K562 (cell line): Measurements from ENCODE around the gene VSNL1. TPM values are rescaled to one million over a fixed set of nuclear protein-coding genes. Genes with fewer than 3 reads are reported as not detected.

ENCODE experiments used
- ATAC-seq: fragments of 200-7000 bp; cut with Tn5 transposase; 3 replicates; pipeline ENCODE4 v1.9.1; 2020; ENCODE audit warnings: moderate library complexity
- BruUV-seq: library from RNA; stranded (reverse); fragments of 400-500 nt; replicated peaks from 2 replicates; lab custom pipeline; 2021; lab: Mats Ljungman, UMichigan
- CTCF ChIA-PET: fragments of 300-600 bp; formaldehyde crosslinking; extraction: SDS; loops from one replicate; lab custom pipeline; 2021; ENCODE audit warnings: low intra/inter-chr PET ratio; lab: Yijun Ruan, JAX
- POLR2A ChIA-PET: fragments of 300-600, 350-650 bp; sonication (Branson Sonifier 250); formaldehyde crosslinking; extraction: SDS; loops from one replicate; lab custom pipeline; 2021; ENCODE audit warnings: antibody characterized with exemption, inconsistent platforms; lab: Yijun Ruan, JAX
- DNase-seq, 4 experiments: peaks; one replicate each; pipeline versions ENCODE4 v3.0.0 to v3.0.0-alpha.2; 2011 to 2018; ENCODE audit warnings: low spot score in 3 of 4, mixed read lengths in 3 of 4; ENCODE audit errors: extremely low read depth in 1 of 4
- FAIRE-seq: peaks from 2 replicates; lab custom pipeline; 2011; peaks lifted over from hg19 to GRCh38; lab: Jason Lieb, UNC
- H2AFZ ChIP-seq: 2 replicates; pipeline ENCODE4 v1.6.0; 2011; ENCODE audit warnings: low read depth, low read length, control low read depth, inconsistent platforms
- H3K27ac ChIP-seq: fragments of 200-600 bp; 3 replicates; pipeline ENCODE4 v1.8.0; 2011; ENCODE audit warnings: low read depth, mild to moderate bottlenecking, control low read depth, inconsistent platforms, low read length, moderate library complexity, mixed read lengths; ENCODE audit errors: extremely low read depth
- H3K27me3 ChIP-seq, 2 experiments: fragments of 300-600 bp in 1 of 2; 2 replicates in 1 of 2; 3 replicates in 1 of 2; pipeline versions ENCODE4 v1.6.0 to v1.8.0; 2011; ENCODE audit warnings: inconsistent platforms in 2 of 2, low read length in 2 of 2, mild to moderate bottlenecking in 1 of 2, mixed read lengths in 1 of 2, moderate library complexity in 1 of 2; ENCODE audit not compliant: control insufficient read depth in 2 of 2, insufficient read depth in 2 of 2
- H3K36me3 ChIP-seq: fragments of 300-600 bp; 3 replicates; pipeline ENCODE4 v1.8.0; 2011; ENCODE audit warnings: mild to moderate bottlenecking, low read length, inconsistent platforms; ENCODE audit not compliant: control insufficient read depth, insufficient read depth
- H3K4me1 ChIP-seq, 2 experiments: fragments of 200-600 bp in 1 of 2; replicated peaks in 1 of 2; 2 replicates in 1 of 2; 3 replicates in 1 of 2; pipeline versions ENCODE4 v1.5.1 to v1.8.0; 2011; ENCODE audit warnings: inconsistent platforms in 2 of 2, low read length in 2 of 2, mild to moderate bottlenecking in 1 of 2, mixed read lengths in 1 of 2, moderate library complexity in 1 of 2; ENCODE audit not compliant: control insufficient read depth in 2 of 2, insufficient read depth in 2 of 2
- H3K4me2 ChIP-seq: 2 replicates; pipeline ENCODE4 v1.6.1; 2011; ENCODE audit warnings: low read length, control low read depth, inconsistent platforms, mixed read lengths; ENCODE audit not compliant: insufficient read depth
- H3K4me3 ChIP-seq: fragments of 200-600 bp; sonication (generic), shearing (Covaris generic); 2 replicates; pipeline ENCODE4 v1.5.1; 2016; ENCODE audit warnings: control low read depth, inconsistent platforms
- H3K79me2 ChIP-seq: fragments of 200-600 bp; 3 replicates; pipeline ENCODE4 v1.8.0; 2011; ENCODE audit warnings: low read length, inconsistent platforms; ENCODE audit not compliant: control insufficient read depth, insufficient read depth
- H3K9ac ChIP-seq, 2 experiments: 2 replicates each; pipeline versions ENCODE4 v1.6.0 to v1.6.1; 2011; ENCODE audit warnings: low read depth in 2 of 2, low read length in 2 of 2, control low read depth in 1 of 2, inconsistent platforms in 1 of 2, mild to moderate bottlenecking in 1 of 2, mixed read lengths in 1 of 2; ENCODE audit not compliant: insufficient read depth in 1 of 2
- H3K9me1 ChIP-seq: one replicate; pipeline ENCODE4 v1.6.0; 2011; ENCODE audit warnings: inconsistent platforms, mild to moderate bottlenecking, low read length, moderate library complexity; ENCODE audit not compliant: control insufficient read depth, insufficient read depth
- H3K9me3 ChIP-seq: replicated peaks from 2 replicates; pipeline ENCODE4 v1.5.1; 2011; ENCODE audit warnings: low read depth, low read length, inconsistent platforms; ENCODE audit not compliant: control insufficient read depth, insufficient read depth
- H4K20me1 ChIP-seq: replicated peaks from 2 replicates; pipeline ENCODE4 v1.6.1; 2011; ENCODE audit warnings: low read length, inconsistent platforms, mixed read lengths; ENCODE audit not compliant: control insufficient read depth, insufficient read depth
- BACH1 ChIP-seq: fragments of 200-800 bp; sonication (Bioruptor generic); IDR thresholded peaks from 2 replicates; pipeline ENCODE4 v1.6.1; 2016; ENCODE audit warnings: missing genetic modification characterization, missing compliant biosample characterization
- CAMTA2 ChIP-seq: fragments of 250-450 bp; sonication (Bioruptor Pico); conservative IDR thresholded peaks from 2 replicates; pipeline ENCODE4 v1.5.1; 2022
- FOXK1 ChIP-seq: sonication (generic); formaldehyde crosslinking; IDR thresholded peaks from 2 replicates; pipeline ENCODE4 v1.8.0; 2022; ENCODE audit warnings: missing genetic modification reagents, mild to moderate bottlenecking, borderline replicate concordance
- KDM5B ChIP-seq: fragments of 200-600 bp; sonication (generic); IDR thresholded peaks from 2 replicates; pipeline ENCODE4 v1.6.1; 2012; ENCODE audit warnings: low read depth, mild to moderate bottlenecking, moderate library complexity, low read length, control low read depth, inconsistent platforms; ENCODE audit not compliant: insufficient replicate concordance
- MBD2 ChIP-seq: sonication (generic); IDR thresholded peaks from 2 replicates; pipeline ENCODE4 v1.6.1; 2016; ENCODE audit warnings: low read depth, borderline replicate concordance
- MTA3 ChIP-seq: fragments of 450-650 bp; formaldehyde crosslinking; IDR thresholded peaks from 2 replicates; pipeline ENCODE4 v1.6.1; 2017; ENCODE audit warnings: mild to moderate bottlenecking, borderline replicate concordance
- PURB ChIP-seq: sonication (generic); formaldehyde crosslinking; IDR thresholded peaks from 2 replicates; pipeline ENCODE4 v1.9.0; 2021; ENCODE audit warnings: low read depth, mild to moderate bottlenecking, missing genetic modification reagents
- SIN3A ChIP-seq, 2 experiments: fragments of 150-350 bp in 1 of 2; IDR thresholded peaks; 2 replicates each; pipeline ENCODE4 v1.6.1; 2011 to 2016; ENCODE audit warnings: borderline replicate concordance in 2 of 2, low read depth in 2 of 2, low read length in 2 of 2, mild to moderate bottlenecking in 2 of 2, moderate library complexity in 2 of 2; ENCODE audit not compliant: control insufficient read depth in 1 of 2
- SRSF9 ChIP-seq: fragments of 200-400 bp; formaldehyde crosslinking; IDR thresholded peaks from 2 replicates; pipeline ENCODE4 v1.6.1; 2017; ENCODE audit warnings: low read depth, low read length, borderline replicate concordance
- ZNF717 ChIP-seq: fragments of 250-450 bp; sonication (Bioruptor Pico); IDR thresholded peaks from 2 replicates; pipeline ENCODE4 v1.5.0; 2021
- WGBS: fragments of 100-300 bp; shearing (Covaris generic); methylation state at CpG from one replicate; pipeline ENCODE4 v1.1.6; 2016; ENCODE audit warnings: low coverage, mixed read lengths; ENCODE audit not compliant: insufficient coverage; ENCODE audit errors: missing lambda C conversion rate; 5-methylcytosine and 5-hydroxymethylcytosine counted together
- in situ Hi-C: fragments of 300-500 bp; cut with MboI; formaldehyde crosslinking; loops from 4 replicates; pipeline ENCODE4 v1.15.0; 2018; ENCODE audit warnings: inconsistent platforms, mixed read lengths
- intact Hi-C: fragments of 100-400 bp; cut with micrococcal nuclease; formaldehyde crosslinking; loops from 2 replicates; pipeline ENCODE4 v1.14.2; 2022
- polyA plus RNA-seq, 8 experiments: library from polyadenylated mRNA; depleted of rRNA in 4 of 8; stranded (reverse) in 5 of 8; unstranded in 3 of 8; fragments of >200 nt; fragmentation: Nextera tagmentation in 2 of 8; fragmentation: Illumina TruSeq in 1 of 8; extraction: Ambion mirVana in 2 of 8; extraction: Trizol in 1 of 8; gene quantifications; 2 replicates each; pipeline versions ENCODE4 v1.2.1 to v1.2.3, GENCODE V29; 2011 to 2014; ENCODE audit warnings: inconsistent platforms in 1 of 8, missing spikeins in 1 of 8
- total RNA-seq, 7 experiments: library from RNA; depleted of rRNA in 6 of 7; stranded (reverse); fragments of >200 nt in 6 of 7; fragmentation: Illumina TruSeq in 2 of 7; extraction: Trizol in 2 of 7; gene quantifications; 2 replicates each; pipeline versions ENCODE4 v1.2.1 to v1.2.3, GENCODE V29; 2011 to 2021; ENCODE audit warnings: low replicate concordance in 1 of 7
- TF ChIP-seq, protein P1 (sequence below): fragments of 450-650 bp; IDR thresholded peaks from 2 replicates; pipeline ENCODE4 v1.6.1; 2016; ENCODE audit warnings: mild to moderate bottlenecking, moderate library complexity

Gene VSNL1
- total and polyA plus RNA-seq, 9 of the 15 experiments (the other 6 are each of a cell fraction or from before 2014, with no cell fraction given), result 0.20 TPM; not detected in 8

DNA sequence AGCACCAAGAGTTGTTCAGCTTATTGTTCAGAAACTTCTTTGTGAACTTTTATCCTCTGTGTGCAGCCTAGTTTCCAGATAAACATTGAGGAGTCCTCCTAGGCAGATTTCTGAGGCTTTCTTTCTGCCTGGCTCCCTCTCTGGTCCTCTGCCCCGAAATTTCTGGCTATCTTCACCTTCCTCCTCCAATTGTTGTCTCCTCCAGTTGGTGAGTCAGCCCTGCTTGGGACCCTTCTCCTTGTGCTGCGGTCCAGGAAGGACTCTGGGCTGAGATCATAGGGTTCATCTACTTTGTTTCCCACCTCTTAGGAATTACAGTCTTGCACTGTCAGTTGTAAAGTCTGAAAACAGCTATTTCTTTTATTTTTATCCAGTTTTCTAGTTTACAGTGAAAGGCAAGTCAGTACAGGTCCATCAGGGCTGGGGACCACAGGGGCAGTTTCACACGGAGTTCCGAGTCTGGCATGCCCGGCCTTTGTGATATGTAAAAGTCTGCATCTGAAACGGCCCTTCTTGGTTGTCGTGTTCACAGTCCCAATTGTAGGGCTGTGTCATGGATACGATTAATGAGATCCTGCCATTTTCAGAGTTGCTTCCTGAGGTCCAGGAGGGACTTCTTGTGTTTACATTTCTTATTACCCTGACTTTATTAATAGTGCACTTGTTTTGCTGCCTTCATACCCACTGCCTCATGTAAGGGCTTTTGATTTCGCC, 112.3 kb downstream of the VSNL1 start:
- ChIA-PET POLR2A (interaction anchor here (0.6 kb wide), 1 partner anchor 209 kb away, joined by 4 read pairs; no protein-coding TSS in a partner anchor), CTCF (no interaction called here)
- H3K79me2 ChIP-seq, result no peaks in the 10 kb centered on the region
- WGBS, result 71% methylated on average over 8 of the region's 9 CpGs
- in situ Hi-C loops, result no loop called here
- ATAC-seq (no peak), FAIRE-seq (no peak), DNase-seq (no peak)
- H3K4me1 ChIP-seq, result no peaks in the 10 kb centered on the region
- no peaks in the 10 kb centered on the region for H3K9me3 ChIP-seq
- H3K4me2 ChIP-seq, result no peak overlapping the region
- H2AFZ ChIP-seq, result no peak overlapping the region
- H3K4me3 ChIP-seq, result no peak overlapping the region
- no peak overlapping the region for H3K9ac ChIP-seq
- no peaks in the 10 kb centered on the region for H3K9me1 ChIP-seq
- BruUV-seq, result no TSS peak
- H4K20me1 ChIP-seq, result no peaks in the 10 kb centered on the region
- H3K36me3 ChIP-seq, result peaks cover 3% of the 10 kb centered on the region; the same call in 1 of the 3 replicates
- H3K27ac ChIP-seq, result no peak overlapping the region
- intact Hi-C loops, result no loop called here
- no peaks in the 10 kb centered on the region for H3K27me3 ChIP-seq
- TF ChIP-seq SIN3A (IDR thresholded peaks at IDR 0.05; ENCODE audit: borderline replicate concordance in 2 of 2, control insufficient read depth in 1 of 2, low read depth in 2 of 2, low read length in 2 of 2), result no peak
- TF ChIP-seq MBD2, result no peak
- TF ChIP-seq ZNF717 (CRISPR knock-in tag), result no peak
- TF ChIP-seq, protein P1, sequence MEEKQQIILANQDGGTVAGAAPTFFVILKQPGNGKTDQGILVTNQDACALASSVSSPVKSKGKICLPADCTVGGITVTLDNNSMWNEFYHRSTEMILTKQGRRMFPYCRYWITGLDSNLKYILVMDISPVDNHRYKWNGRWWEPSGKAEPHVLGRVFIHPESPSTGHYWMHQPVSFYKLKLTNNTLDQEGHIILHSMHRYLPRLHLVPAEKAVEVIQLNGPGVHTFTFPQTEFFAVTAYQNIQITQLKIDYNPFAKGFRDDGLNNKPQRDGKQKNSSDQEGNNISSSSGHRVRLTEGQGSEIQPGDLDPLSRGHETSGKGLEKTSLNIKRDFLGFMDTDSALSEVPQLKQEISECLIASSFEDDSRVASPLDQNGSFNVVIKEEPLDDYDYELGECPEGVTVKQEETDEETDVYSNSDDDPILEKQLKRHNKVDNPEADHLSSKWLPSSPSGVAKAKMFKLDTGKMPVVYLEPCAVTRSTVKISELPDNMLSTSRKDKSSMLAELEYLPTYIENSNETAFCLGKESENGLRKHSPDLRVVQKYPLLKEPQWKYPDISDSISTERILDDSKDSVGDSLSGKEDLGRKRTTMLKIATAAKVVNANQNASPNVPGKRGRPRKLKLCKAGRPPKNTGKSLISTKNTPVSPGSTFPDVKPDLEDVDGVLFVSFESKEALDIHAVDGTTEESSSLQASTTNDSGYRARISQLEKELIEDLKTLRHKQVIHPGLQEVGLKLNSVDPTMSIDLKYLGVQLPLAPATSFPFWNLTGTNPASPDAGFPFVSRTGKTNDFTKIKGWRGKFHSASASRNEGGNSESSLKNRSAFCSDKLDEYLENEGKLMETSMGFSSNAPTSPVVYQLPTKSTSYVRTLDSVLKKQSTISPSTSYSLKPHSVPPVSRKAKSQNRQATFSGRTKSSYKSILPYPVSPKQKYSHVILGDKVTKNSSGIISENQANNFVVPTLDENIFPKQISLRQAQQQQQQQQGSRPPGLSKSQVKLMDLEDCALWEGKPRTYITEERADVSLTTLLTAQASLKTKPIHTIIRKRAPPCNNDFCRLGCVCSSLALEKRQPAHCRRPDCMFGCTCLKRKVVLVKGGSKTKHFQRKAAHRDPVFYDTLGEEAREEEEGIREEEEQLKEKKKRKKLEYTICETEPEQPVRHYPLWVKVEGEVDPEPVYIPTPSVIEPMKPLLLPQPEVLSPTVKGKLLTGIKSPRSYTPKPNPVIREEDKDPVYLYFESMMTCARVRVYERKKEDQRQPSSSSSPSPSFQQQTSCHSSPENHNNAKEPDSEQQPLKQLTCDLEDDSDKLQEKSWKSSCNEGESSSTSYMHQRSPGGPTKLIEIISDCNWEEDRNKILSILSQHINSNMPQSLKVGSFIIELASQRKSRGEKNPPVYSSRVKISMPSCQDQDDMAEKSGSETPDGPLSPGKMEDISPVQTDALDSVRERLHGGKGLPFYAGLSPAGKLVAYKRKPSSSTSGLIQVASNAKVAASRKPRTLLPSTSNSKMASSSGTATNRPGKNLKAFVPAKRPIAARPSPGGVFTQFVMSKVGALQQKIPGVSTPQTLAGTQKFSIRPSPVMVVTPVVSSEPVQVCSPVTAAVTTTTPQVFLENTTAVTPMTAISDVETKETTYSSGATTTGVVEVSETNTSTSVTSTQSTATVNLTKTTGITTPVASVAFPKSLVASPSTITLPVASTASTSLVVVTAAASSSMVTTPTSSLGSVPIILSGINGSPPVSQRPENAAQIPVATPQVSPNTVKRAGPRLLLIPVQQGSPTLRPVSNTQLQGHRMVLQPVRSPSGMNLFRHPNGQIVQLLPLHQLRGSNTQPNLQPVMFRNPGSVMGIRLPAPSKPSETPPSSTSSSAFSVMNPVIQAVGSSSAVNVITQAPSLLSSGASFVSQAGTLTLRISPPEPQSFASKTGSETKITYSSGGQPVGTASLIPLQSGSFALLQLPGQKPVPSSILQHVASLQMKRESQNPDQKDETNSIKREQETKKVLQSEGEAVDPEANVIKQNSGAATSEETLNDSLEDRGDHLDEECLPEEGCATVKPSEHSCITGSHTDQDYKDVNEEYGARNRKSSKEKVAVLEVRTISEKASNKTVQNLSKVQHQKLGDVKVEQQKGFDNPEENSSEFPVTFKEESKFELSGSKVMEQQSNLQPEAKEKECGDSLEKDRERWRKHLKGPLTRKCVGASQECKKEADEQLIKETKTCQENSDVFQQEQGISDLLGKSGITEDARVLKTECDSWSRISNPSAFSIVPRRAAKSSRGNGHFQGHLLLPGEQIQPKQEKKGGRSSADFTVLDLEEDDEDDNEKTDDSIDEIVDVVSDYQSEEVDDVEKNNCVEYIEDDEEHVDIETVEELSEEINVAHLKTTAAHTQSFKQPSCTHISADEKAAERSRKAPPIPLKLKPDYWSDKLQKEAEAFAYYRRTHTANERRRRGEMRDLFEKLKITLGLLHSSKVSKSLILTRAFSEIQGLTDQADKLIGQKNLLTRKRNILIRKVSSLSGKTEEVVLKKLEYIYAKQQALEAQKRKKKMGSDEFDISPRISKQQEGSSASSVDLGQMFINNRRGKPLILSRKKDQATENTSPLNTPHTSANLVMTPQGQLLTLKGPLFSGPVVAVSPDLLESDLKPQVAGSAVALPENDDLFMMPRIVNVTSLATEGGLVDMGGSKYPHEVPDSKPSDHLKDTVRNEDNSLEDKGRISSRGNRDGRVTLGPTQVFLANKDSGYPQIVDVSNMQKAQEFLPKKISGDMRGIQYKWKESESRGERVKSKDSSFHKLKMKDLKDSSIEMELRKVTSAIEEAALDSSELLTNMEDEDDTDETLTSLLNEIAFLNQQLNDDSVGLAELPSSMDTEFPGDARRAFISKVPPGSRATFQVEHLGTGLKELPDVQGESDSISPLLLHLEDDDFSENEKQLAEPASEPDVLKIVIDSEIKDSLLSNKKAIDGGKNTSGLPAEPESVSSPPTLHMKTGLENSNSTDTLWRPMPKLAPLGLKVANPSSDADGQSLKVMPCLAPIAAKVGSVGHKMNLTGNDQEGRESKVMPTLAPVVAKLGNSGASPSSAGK, result no peak
- TF ChIP-seq BACH1 (tag), result no peak
- TF ChIP-seq SRSF9, result no peak
- TF ChIP-seq KDM5B, result no peak
- TF ChIP-seq MTA3, result no peak
- TF ChIP-seq CAMTA2, result no peak
- TF ChIP-seq PURB (CRISPR knock-in tag), result no peak
- TF ChIP-seq FOXK1 (CRISPR knock-in tag), result no peak
